Measurements from ENCODE around the gene FATE1. TPM values are rescaled to one million over a fixed set of nuclear protein-coding genes. Genes with fewer than 3 reads are reported as not detected.

The FATE1 gene
- polyA plus RNA-seq, 1 donor from 2014 or later: not detected

DNA sequence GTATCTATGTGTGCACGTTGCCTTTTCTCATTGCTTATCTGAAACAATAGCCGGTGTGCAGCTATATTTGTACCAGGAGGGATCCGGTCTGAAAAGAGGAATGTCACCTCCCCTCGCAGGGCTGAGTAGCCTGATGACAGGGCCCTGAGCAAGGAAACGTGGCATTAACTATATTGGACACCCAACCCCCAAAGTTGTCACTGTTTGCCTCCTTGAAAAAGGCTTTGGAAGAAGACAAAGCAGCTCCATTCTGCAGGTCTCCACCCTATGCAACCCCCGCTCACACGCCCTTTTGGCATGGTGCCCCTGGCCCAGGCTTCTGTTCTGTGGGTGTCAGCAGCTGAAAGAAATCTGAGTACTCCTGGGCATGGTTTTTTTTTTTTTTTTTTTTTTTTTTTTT lies 12.3 kb upstream of the FATE1 start:
- Histone ChIP-seq H3K79me2 (replicated peaks; ENCODE audit: insufficient read depth, low read length) (no peaks in the 10 kb centered on the region), H3F3A (ENCODE audit: insufficient read depth, low read length, poor library complexity, severe bottlenecking) (no peaks in the 10 kb centered on the region), H3K9me2 (ENCODE audit: insufficient read depth, low read length) (no peaks in the 10 kb centered on the region), H3K4me2 (ENCODE audit: low read length) (no peak overlapping the region), H3K36me3 (ENCODE audit: insufficient read depth, low read length) (no peaks in the 10 kb centered on the region), H3K4me3 (ENCODE audit: low read length) (no peak overlapping the region), H3K27ac (ENCODE audit: low read length) (no peak overlapping the region), H3K27me3 (ENCODE audit: insufficient read depth, low read depth, low read length) (no peaks in the 10 kb centered on the region), H3K9me3 (ENCODE audit: low read length) (no peaks in the 10 kb centered on the region), H4K20me1 (ENCODE audit: insufficient read depth) (no peaks in the 10 kb centered on the region), H3K9ac (ENCODE audit: low read length) (no peak overlapping the region), H2AFZ (ENCODE audit: low read depth, low read length) (no peak overlapping the region)
- no peak for TF ChIP-seq RAD21 (conservative IDR thresholded peaks at IDR 0.05)
- no peak for TF ChIP-seq EP300 (conservative IDR thresholded peaks at IDR 0.05; ENCODE audit: poor library complexity, severe bottlenecking)
- TF ChIP-seq POLR2AphosphoS5 (IDR thresholded peaks at IDR 0.05): no peak
- TF ChIP-seq, protein P1, sequence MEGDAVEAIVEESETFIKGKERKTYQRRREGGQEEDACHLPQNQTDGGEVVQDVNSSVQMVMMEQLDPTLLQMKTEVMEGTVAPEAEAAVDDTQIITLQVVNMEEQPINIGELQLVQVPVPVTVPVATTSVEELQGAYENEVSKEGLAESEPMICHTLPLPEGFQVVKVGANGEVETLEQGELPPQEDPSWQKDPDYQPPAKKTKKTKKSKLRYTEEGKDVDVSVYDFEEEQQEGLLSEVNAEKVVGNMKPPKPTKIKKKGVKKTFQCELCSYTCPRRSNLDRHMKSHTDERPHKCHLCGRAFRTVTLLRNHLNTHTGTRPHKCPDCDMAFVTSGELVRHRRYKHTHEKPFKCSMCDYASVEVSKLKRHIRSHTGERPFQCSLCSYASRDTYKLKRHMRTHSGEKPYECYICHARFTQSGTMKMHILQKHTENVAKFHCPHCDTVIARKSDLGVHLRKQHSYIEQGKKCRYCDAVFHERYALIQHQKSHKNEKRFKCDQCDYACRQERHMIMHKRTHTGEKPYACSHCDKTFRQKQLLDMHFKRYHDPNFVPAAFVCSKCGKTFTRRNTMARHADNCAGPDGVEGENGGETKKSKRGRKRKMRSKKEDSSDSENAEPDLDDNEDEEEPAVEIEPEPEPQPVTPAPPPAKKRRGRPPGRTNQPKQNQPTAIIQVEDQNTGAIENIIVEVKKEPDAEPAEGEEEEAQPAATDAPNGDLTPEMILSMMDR (IDR thresholded peaks at IDR 0.05; ENCODE audit: poor library complexity, severe bottlenecking): no peak
- TF ChIP-seq EZH2 (IDR thresholded peaks at IDR 0.05; ENCODE audit: borderline replicate concordance, insufficient read depth, low read length, poor library complexity, severe bottlenecking): no peak
- TF ChIP-seq TAF1 (IDR thresholded peaks at IDR 0.05; ENCODE audit: low read depth): no peak

DNA sequence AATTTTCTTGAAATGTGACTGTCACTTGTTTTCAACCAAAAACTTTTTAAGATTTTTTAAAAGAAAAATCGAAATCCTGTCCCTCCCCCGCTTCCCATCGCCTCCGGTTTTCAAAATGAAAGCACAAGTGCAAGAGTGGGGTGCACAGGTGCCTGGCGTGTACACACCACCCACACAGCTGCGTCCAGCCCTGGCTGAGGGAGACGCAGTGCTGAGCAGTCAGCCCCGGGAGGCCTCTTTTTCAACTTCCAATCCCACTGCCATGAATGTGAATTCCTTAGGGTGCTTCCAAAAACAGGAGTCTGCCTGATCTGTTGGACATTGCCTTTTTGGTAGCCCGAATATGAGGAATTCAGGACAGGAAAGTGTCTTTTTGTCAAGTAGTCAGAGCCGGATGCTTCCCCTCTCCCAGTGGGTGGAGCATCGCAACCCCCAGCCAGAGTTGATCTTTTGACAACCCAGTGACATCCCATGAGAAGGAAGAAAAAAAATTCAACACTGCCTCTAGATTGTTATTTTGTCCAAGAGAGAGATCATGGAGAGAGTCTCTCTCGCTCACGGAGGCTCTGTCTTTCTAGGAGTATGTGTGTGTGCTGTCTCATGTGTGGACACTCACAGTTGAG lies 11.7 kb upstream of the FATE1 start:
- Histone ChIP-seq H3K27ac (ENCODE audit: low read length) (no peak overlapping the region), H3K27me3 (ENCODE audit: insufficient read depth, low read depth, low read length) (no peaks in the 10 kb centered on the region), H3K36me3 (ENCODE audit: insufficient read depth, low read length) (no peaks in the 10 kb centered on the region), H4K20me1 (ENCODE audit: insufficient read depth) (no peaks in the 10 kb centered on the region), H3K9ac (ENCODE audit: low read length) (no peak overlapping the region), H3F3A (ENCODE audit: insufficient read depth, low read length, poor library complexity, severe bottlenecking) (no peaks in the 10 kb centered on the region), H2AFZ (ENCODE audit: low read depth, low read length) (no peak overlapping the region), H3K9me2 (ENCODE audit: insufficient read depth, low read length) (no peaks in the 10 kb centered on the region), H3K9me3 (ENCODE audit: low read length) (no peaks in the 10 kb centered on the region), H3K79me2 (replicated peaks; ENCODE audit: insufficient read depth, low read length) (no peaks in the 10 kb centered on the region), H3K4me2 (ENCODE audit: low read length) (no peak overlapping the region), H3K4me3 (ENCODE audit: low read length) (no peak overlapping the region)
- TF ChIP-seq MXI1 (conservative IDR thresholded peaks at IDR 0.05; ENCODE audit: poor library complexity, severe bottlenecking) (no peak), SMC3 (conservative IDR thresholded peaks at IDR 0.05; ENCODE audit: poor library complexity) (no peak), EZH2 (IDR thresholded peaks at IDR 0.05; ENCODE audit: borderline replicate concordance, insufficient read depth, low read length, poor library complexity, severe bottlenecking) (no peak), EP300 (conservative IDR thresholded peaks at IDR 0.05; ENCODE audit: poor library complexity, severe bottlenecking) (no peak), POLR2AphosphoS5 (IDR thresholded peaks at IDR 0.05) (no peak), TAF1 (IDR thresholded peaks at IDR 0.05; ENCODE audit: low read depth) (no peak)
- TF ChIP-seq, protein P1 (IDR thresholded peaks at IDR 0.05; ENCODE audit: poor library complexity, severe bottlenecking): no peak
- TF ChIP-seq, protein P2, sequence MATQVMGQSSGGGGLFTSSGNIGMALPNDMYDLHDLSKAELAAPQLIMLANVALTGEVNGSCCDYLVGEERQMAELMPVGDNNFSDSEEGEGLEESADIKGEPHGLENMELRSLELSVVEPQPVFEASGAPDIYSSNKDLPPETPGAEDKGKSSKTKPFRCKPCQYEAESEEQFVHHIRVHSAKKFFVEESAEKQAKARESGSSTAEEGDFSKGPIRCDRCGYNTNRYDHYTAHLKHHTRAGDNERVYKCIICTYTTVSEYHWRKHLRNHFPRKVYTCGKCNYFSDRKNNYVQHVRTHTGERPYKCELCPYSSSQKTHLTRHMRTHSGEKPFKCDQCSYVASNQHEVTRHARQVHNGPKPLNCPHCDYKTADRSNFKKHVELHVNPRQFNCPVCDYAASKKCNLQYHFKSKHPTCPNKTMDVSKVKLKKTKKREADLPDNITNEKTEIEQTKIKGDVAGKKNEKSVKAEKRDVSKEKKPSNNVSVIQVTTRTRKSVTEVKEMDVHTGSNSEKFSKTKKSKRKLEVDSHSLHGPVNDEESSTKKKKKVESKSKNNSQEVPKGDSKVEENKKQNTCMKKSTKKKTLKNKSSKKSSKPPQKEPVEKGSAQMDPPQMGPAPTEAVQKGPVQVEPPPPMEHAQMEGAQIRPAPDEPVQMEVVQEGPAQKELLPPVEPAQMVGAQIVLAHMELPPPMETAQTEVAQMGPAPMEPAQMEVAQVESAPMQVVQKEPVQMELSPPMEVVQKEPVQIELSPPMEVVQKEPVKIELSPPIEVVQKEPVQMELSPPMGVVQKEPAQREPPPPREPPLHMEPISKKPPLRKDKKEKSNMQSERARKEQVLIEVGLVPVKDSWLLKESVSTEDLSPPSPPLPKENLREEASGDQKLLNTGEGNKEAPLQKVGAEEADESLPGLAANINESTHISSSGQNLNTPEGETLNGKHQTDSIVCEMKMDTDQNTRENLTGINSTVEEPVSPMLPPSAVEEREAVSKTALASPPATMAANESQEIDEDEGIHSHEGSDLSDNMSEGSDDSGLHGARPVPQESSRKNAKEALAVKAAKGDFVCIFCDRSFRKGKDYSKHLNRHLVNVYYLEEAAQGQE (IDR thresholded peaks at IDR 0.05; ENCODE audit: borderline replicate concordance): no peak
